GM18861 (cell line): ENCODE data around the gene GRIPAP1.

Experiments
- ATAC-seq: cut with Tn5 transposase; IDR thresholded peaks from one replicate; pipeline ENCODE4 v1.9.1; 2021; ENCODE audit not compliant: unreplicated experiment

Gene GRIPAP1

GRCh38 chrX:48927123-48927522, 74.9 kb downstream of the GRIPAP1 start:
- no peak for ATAC-seq

GRCh38 chrX:48924270-48924669, 77.8 kb downstream of the GRIPAP1 start:
- ATAC-seq = no peak

- no peak for ATAC-seq
Observed at GRCh38 chrX:48923771-48924170, 78.3 kb downstream of the GRIPAP1 start.
